LoVo (cell line): ENCODE data around the gene UBE2I.

Source experiments
- DNase-seq: peaks from one replicate; pipeline ENCODE4 v3.0.0-alpha.2; 2016; ENCODE audit warnings: low spot score

Gene UBE2I

GRCh38 chr16:1343428-1344242 is 34.2 kb downstream of the UBE2I start:
- DNase-seq, result no peak

- no peak for DNase-seq
Observed at GRCh38 chr16:1344499-1344898, 35.1 kb downstream of the UBE2I start.

GRCh38 chr16:1345087-1345486 is 35.7 kb downstream of the UBE2I start:
- DNase-seq, result no peak

DNA sequence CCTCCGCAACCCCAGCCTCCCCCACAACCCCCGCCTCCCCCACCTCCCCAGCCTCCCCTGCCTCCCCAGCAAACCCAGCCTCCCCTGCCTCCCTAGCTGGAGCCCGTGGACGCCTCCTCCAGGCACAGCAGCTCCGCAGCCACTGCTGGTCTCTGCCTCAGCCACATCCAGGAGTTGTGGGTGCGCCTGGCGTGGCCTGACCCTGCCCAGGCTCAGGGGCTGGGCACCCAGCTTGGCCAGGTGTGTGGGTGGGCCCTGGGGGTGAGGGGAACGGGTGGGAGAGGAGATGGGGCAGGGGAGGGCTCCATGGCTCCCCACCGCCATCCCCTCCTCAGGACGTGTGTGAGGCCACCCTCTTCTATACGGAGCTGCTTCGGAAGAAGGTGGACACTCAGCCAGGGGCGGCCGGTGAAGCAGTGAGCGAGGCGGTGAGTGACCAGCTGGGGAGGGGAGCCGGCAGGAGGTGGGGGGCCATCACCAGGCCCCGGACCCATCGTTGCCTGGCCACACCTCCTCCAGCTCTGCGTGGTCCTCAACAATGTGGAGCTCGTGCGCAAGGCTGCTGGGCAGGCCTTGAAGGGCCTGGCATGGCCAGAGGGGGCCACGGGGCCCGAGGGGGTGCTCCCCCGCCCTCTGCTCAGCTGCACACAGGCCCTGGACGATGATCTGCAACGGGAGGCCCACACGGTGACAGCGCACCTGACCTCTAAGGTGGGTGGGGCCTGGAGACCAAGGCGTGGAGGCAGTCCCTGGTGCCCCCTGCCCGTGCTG is 36.4 kb downstream of the UBE2I start:
- DNase-seq, result no peak

DNA sequence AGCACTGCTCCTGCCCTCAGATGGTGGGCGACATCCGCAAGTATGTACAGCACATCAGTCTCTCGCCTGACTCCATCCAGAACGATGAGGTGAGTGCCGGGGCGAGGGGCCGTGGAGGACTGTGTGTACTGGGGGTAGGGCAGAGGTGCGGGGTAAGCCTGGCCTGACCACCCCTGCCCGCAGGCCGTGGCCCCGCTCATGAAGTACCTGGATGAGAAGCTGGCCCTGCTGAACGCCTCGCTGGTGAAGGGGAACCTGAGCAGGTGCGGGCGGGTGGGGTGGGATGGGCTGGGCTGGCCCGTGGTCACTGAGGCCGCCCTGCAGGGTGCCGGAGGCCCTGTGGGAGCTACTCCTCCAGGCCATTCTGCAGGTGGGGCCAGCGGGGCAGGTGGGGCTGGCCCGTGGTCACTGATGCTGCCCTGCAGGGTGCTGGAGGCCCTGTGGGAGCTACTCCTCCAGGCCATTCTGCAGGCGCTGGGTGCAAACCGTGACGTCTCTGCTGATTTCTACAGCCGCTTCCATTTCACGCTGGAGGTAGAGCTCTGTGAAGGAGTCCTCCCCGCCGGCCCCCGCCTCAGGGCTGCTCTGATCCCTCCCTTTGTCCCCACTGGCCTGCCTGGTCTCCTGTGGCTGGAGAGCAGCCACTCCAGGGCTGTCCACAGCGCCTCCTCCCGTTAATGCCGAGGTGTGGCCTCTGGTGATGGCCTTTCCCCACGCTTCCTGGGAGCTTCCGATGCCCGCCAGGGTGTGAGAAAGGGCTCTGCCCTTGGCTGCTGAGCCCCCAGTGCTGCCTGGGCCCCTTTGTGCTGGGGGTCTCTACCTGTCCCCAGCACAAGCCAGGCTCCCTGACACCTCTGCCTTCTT is 37.2 kb downstream of the UBE2I start:
- DNase-seq, result no peak

DNA sequence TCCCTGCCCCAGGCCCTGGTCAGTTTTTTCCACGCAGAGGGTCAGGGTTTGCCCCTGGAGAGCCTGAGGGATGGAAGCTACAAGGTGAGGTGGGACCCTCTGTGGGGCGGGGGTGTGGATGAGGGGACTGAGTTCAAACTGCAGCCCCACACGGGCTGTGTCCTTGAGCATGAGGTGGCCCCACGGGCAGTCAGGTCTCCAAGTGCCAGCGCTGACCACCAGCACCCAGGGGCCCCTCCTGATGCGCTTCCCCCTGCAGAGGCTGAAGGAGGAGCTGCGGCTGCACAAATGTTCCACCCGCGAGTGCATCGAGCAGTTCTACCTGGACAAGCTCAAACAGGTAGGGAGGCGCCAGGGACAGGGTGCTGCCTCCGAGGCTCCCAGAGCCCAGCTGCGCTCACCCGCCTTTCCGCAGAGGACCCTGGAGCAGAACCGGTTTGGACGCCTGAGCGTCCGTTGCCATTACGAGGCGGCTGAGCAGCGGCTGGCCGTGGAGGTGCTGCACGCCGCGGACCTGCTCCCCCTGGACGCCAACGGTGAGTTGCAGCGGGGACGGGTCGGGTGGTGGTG is 37.9 kb downstream of the UBE2I start:
- no peak for DNase-seq

- no peak for DNase-seq
Observed at GRCh38 chr16:1347962-1348361, 38.5 kb downstream of the UBE2I start.

DNA sequence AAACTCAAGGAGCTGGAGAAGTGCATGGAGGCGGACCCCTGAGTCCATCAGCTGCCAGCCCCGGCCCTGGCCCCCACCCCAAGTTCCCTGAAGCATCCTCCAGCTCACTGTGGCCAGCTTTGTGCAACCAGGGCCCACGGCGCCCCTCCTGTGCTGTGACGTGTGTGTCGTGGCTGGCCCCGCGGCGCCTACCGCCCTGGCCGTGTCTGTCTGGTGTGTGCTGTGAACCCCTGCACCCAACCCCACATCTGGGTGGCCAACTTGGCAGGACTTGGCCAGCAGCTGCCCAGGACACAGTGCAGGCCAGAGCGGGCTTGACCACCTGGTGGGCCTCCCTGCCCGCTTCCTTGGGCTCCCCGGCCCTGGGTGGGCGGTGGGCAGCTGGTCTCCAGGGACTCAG is 39.0 kb downstream of the UBE2I start:
- DNase-seq, result no peak

GRCh38 chr16:1348926-1349325 is 39.5 kb downstream of the UBE2I start:
- no peak for DNase-seq

- no peak for DNase-seq
Observed at GRCh38 chr16:1349351-1349750, 39.9 kb downstream of the UBE2I start.

GRCh38 chr16:1349951-1350350 is 40.5 kb downstream of the UBE2I start:
- DNase-seq, result no peak

GRCh38 chr16:1350691-1351090 is 41.3 kb downstream of the UBE2I start:
- no peak for DNase-seq

DNA sequence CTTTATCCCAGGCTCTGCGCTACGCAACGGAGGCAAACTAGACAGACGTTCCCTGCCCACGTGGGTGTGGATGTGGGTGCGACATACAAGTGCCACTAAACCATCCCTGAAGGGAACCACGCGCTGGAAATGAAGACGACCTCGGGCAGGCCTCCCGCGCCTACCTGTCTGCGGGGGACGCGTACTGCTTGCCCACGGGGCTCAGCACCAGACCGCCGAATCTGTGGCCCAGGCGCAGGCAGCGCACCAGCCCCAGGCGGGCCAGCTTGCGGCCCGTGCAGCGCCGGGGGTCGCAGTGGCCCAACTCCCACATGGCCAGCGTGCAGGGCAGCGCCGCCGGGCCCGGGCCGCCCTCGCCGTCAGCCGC is 41.8 kb downstream of the UBE2I start:
- DNase-seq, result no peak

- DNase-seq, result peak; percentile 88
Observed at GRCh38 chr16:1351582-1352362, 42.3 kb downstream of the UBE2I start, which contains the start of the genes GNPTG and TSR3. GNPTG (plus strand) TSS chr16:1351931; CDS start chr16:1351966, 35 bp downstream. TSR3 (minus strand) TSS chr16:1351878; CDS start chr16:1351804, 74 bp downstream.

GRCh38 chr16:1354815-1355540 is 45.5 kb downstream of the UBE2I start:
- DNase-seq, result no peak

DNA sequence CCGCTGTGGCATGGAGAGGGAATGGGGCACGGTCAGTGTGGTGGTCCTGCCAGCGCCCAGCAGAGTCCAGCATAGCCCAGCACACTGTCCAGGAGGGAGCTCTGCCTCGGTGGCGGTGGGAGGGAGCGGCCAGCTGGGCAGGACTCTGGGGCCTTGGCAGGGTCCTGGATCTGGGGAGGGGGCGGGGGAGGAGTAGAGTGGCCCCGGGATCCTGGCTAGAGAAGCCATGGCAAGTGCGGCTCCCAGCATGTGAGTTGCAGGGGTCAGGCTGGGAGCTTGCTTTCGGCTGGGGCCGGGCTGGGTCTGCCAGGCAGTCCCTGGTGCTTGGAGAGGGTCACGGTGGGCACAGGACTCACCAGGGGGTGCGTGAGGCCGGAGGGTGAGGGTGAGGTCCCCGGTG is 46.2 kb downstream of the UBE2I start:
- DNase-seq, result no peak

DNA sequence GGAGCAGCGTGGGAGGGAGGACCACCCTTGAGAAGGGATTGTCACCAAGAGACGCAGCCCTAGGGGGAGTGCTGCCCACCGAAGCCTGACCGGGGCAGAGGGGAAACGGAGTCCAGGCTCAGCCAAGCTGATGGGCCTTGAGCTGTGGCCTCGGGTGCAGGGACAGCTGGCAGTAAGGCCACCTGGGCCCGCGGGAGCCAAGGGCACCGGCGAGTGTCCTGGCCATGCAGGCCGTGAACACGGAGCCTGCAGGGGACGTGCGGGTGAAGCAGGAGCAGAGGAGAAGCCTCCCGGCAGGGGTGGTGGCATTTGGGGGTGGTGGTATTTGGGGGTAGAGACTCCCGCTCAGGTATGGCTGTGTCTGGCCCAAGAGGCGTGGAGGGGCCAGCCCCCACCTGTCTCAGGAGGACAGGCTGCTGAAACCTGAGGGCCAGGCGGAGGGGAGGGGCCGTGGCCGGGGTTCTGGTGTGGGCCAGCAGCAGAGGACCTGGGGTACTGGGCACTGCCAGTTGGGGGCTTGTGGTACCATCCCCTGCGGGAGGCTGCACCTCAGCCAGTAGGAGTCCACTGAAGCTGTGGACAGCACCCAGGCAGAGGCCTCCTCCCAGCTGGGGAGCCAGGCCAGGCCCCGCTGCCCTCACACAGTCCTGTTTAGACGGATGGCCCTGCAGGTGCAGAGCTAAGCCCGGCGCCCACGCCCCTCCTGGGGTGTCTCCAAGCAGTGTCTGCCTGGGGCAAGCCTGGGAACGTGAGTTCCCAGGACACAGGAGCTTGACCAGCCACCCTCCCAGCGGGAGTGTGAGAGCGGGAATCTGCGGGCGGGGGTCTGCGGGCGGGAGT is 46.8 kb downstream of the UBE2I start:
- DNase-seq, result no peak

- no peak for DNase-seq
Observed at GRCh38 chr16:1357906-1358566, 48.6 kb downstream of the UBE2I start.
